ENCODE data around the gene TRPV4. TPM values are rescaled to one million over a fixed set of nuclear protein-coding genes. Genes with fewer than 3 reads are reported as not detected.
"Not testable (repeated sequence)": the region's sequence is repeated elsewhere in the genome, so short reads cannot be mapped to it uniquely, and the experiment has no call there.

Gene TRPV4
- total and polyA plus RNA-seq, 2 donors (not counting 3 experiments of a cell fraction or from before 2014, with no cell fraction given): 8.8 to 22.3 TPM

DNA sequence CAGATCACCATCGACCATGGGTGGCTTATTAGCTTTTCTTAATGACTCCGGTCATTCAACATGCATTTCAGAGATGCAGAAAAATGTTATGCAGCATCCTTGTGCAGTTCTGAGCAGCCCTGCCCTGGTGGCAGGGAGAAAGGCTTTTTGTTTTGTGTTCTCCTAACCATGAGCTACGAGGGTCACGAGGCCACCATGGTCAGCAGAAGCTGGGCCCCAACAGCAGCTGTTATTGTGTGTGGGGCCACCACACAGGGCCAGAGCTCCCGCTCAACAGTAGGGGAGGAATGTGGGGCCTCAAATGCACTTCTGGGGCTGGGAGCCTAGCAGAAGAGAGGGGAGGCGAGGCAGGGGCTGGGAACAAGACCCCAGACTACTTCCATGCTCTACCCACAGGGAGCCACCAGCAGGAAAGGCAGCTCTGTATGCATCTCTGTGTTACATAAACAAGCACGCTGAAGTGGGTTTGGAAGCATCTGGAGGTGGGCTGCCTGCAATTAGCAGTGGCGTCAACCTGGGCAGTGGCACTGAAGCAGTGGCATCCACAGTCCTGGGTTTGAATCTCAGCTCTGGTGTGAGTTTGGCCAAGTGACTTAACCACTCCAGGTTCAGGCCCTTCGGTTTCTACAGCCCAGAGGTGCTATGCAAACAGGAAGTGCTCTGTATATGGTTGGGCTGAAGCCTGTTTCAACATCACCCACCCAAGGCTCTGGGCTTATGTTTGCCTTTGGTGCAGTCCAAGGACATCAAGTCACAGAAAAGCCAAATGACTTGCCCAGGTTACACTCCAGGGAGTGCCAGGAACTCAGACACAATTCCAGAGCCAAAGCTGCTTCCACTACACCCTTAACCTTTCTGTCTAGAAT is 30.9 kb upstream of the TRPV4 start:
- peaks cover 0 to 5% of the 10 kb centered on the region in 2 experiments for H3K36me3 ChIP-seq (ENCODE audit: control insufficient read depth in 2 of 2, extremely low read depth in 1 of 2, insufficient read depth in 2 of 2, low read length in 2 of 2)
- dilution Hi-C loops (cut with MboI; ENCODE audit: extremely low pct_ligation_motif_present, low sequenced_read_pairs) (no loop called here), intact Hi-C loops (cut with micrococcal nuclease) (no loop called here)
- no TSS peak for BruUV-seq (replicated peaks)
- no peak overlapping the region for H3K4me2 ChIP-seq (ENCODE audit: insufficient read depth, low read length)
- no peak overlapping the region for H2AFZ ChIP-seq (ENCODE audit: low read depth, low read length)
- no peaks in the 10 kb centered on the region for H3K9me1 ChIP-seq (replicated peaks; ENCODE audit: control insufficient read depth, extremely low read depth, insufficient read depth, low read length)
- H3K4me1 ChIP-seq (ENCODE audit: control insufficient read depth, extremely low read depth, insufficient read depth, low read length): no peaks in the 10 kb centered on the region
- no peak for DNase-seq (ENCODE audit: low read depth, low spot score)
- TF ChIP-seq, protein P1, sequence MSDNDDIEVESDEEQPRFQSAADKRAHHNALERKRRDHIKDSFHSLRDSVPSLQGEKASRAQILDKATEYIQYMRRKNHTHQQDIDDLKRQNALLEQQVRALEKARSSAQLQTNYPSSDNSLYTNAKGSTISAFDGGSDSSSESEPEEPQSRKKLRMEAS (IDR thresholded peaks at IDR 0.05; ENCODE audit: insufficient read depth, insufficient read length): no peak
- no peaks in the 10 kb centered on the region for H3K9me3 ChIP-seq (replicated peaks; ENCODE audit: control insufficient read depth, insufficient read depth, low read length)
- CTCF ChIA-PET: interaction anchor here (1.4 to 1.9 kb wide), 2 partner anchors 11 to 19 kb away, joined by 5 to 10 read pairs; no protein-coding TSS in a partner anchor
- H3K79me2 ChIP-seq (ENCODE audit: control insufficient read depth, insufficient read depth, low read length): peaks cover 5% of the 10 kb centered on the region
- no peak overlapping the region for H3K27ac ChIP-seq (ENCODE audit: insufficient read depth, low read depth, low read length)
- POLR2A ChIA-PET: no interaction called here
- no peaks in the 10 kb centered on the region for H4K20me1 ChIP-seq (replicated peaks; ENCODE audit: control insufficient read depth, extremely low read depth, insufficient read depth, low read length)
- H3K27me3 ChIP-seq (ENCODE audit: control insufficient read depth in 2 of 2, insufficient read depth in 2 of 2, low read length in 2 of 2): no peaks in the 10 kb centered on the region
- no peak overlapping the region for H3K4me3 ChIP-seq (replicated peaks in 1 of 3; ENCODE audit: insufficient read depth in 1 of 3, low read depth in 1 of 3, low read length in 3 of 3)
- FAIRE-seq: no peak
- no peak overlapping the region for H3K9ac ChIP-seq (replicated peaks; ENCODE audit: extremely low read depth, insufficient read depth, low read length)

DNA sequence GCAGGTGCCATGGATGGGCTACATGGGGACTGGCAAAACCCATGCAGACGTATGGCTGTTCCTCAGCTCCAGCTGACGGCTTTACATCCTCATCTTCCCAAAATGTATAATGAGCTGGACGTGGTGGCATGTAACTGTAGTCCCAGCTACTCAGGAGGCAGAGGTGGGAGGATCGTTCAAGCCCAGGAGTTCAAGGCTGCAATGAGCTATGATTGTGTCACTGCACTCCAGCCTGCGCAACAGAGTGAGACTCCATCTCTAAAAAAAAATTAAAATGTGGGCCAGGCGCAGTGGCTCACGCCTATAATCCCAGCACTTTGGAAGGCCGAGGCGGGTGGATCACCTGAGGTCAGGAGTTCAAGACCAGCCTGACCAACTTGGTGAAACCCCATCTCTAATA is 29.3 kb upstream of the TRPV4 start:
- H3K9me1 ChIP-seq (replicated peaks; ENCODE audit: control insufficient read depth, extremely low read depth, insufficient read depth, low read length); H3K79me2 ChIP-seq (ENCODE audit: control insufficient read depth, insufficient read depth, low read length); H3K4me3 ChIP-seq (replicated peaks in 1 of 3; ENCODE audit: insufficient read depth in 1 of 3, low read depth in 1 of 3, low read length in 3 of 3); dilution Hi-C loops (cut with MboI; ENCODE audit: extremely low pct_ligation_motif_present, low sequenced_read_pairs); FAIRE-seq; H3K4me2 ChIP-seq (ENCODE audit: insufficient read depth, low read length); H3K9me3 ChIP-seq (replicated peaks; ENCODE audit: control insufficient read depth, insufficient read depth, low read length); H3K27me3 ChIP-seq (ENCODE audit: control insufficient read depth in 2 of 2, insufficient read depth in 2 of 2, low read length in 2 of 2); POLR2A ChIA-PET; H3K9ac ChIP-seq (replicated peaks; ENCODE audit: extremely low read depth, insufficient read depth, low read length); DNase-seq (ENCODE audit: low read depth, low spot score); CTCF ChIA-PET; H3K4me1 ChIP-seq (ENCODE audit: control insufficient read depth, extremely low read depth, insufficient read depth, low read length); intact Hi-C loops (cut with micrococcal nuclease); H3K27ac ChIP-seq (ENCODE audit: insufficient read depth, low read depth, low read length); H2AFZ ChIP-seq (ENCODE audit: low read depth, low read length); BruUV-seq (replicated peaks); H4K20me1 ChIP-seq (replicated peaks; ENCODE audit: control insufficient read depth, extremely low read depth, insufficient read depth, low read length): not testable (repeated sequence)
- H3K36me3 ChIP-seq (ENCODE audit: control insufficient read depth in 2 of 2, extremely low read depth in 1 of 2, insufficient read depth in 2 of 2, low read length in 2 of 2): peaks cover 0 to 15% of the 10 kb centered on the region in 2 experiments

Measured in endothelial cell of umbilical vein (primary cell).